HEK293 (cell line): Measurements from ENCODE around the gene TMEM255B.

Experiments
- OVOL3 ChIP-seq: fragments of 450-650 bp; formaldehyde crosslinking; IDR thresholded peaks from 2 replicates; pipeline ENCODE4 v1.5.1; 2016; ENCODE audit warnings: missing biosample characterization, missing genetic modification characterization
- PRDM6 ChIP-seq: fragments of 450-650 bp; formaldehyde crosslinking; IDR thresholded peaks from 2 replicates; pipeline ENCODE4 v1.5.1; 2017; ENCODE audit warnings: missing biosample characterization, missing genetic modification characterization
- SALL2 ChIP-seq: fragments of 450-650 bp; formaldehyde crosslinking; IDR thresholded peaks from 2 replicates; pipeline ENCODE4 v1.5.0; 2017; ENCODE audit warnings: missing biosample characterization, mild to moderate bottlenecking, missing genetic modification characterization, borderline replicate concordance
- SP2 ChIP-seq: fragments of 450-650 bp; formaldehyde crosslinking; IDR thresholded peaks from 2 replicates; pipeline ENCODE4 v1.5.1; 2016; ENCODE audit warnings: missing biosample characterization, missing genetic modification characterization
- SP3 ChIP-seq: fragments of 450-650 bp; formaldehyde crosslinking; IDR thresholded peaks from 2 replicates; pipeline ENCODE4 v1.5.1; 2016; ENCODE audit warnings: missing biosample characterization, missing genetic modification characterization
- SP7 ChIP-seq: fragments of 450-650 bp; formaldehyde crosslinking; IDR thresholded peaks from 2 replicates; pipeline ENCODE4 v1.5.1; 2016; ENCODE audit warnings: missing biosample characterization, missing genetic modification characterization
- ZBTB48 ChIP-seq: fragments of 450-650 bp; formaldehyde crosslinking; IDR thresholded peaks from 2 replicates; pipeline ENCODE4 v1.5.1; 2016; ENCODE audit warnings: missing biosample characterization, missing genetic modification characterization
- ZBTB6 ChIP-seq: fragments of 450-650 bp; formaldehyde crosslinking; IDR thresholded peaks from 2 replicates; pipeline ENCODE4 v1.5.1; 2017; ENCODE audit warnings: missing biosample characterization, missing genetic modification characterization
- ZIC2 ChIP-seq: fragments of 450-650 bp; formaldehyde crosslinking; IDR thresholded peaks from 2 replicates; pipeline ENCODE4 v1.5.1; 2016; ENCODE audit warnings: missing biosample characterization, missing genetic modification characterization
- ZNF155 ChIP-seq: fragments of 450-650 bp; formaldehyde crosslinking; IDR thresholded peaks from 2 replicates; pipeline ENCODE4 v1.5.1; 2016; ENCODE audit warnings: missing biosample characterization, missing genetic modification characterization
- ZNF157 ChIP-seq: fragments of 450-650 bp; formaldehyde crosslinking; IDR thresholded peaks from 2 replicates; pipeline ENCODE4 v1.5.1; 2016; ENCODE audit warnings: missing biosample characterization, missing genetic modification characterization
- ZNF175 ChIP-seq: fragments of 450-650 bp; formaldehyde crosslinking; IDR thresholded peaks from 2 replicates; pipeline ENCODE4 v1.5.1; 2016; ENCODE audit warnings: missing biosample characterization, missing genetic modification characterization
- ZNF26 ChIP-seq: fragments of 450-650 bp; formaldehyde crosslinking; IDR thresholded peaks from 2 replicates; pipeline ENCODE4 v1.5.1; 2016; ENCODE audit warnings: missing biosample characterization, missing genetic modification characterization
- ZNF292 ChIP-seq: fragments of 450-650 bp; formaldehyde crosslinking; IDR thresholded peaks from 2 replicates; pipeline ENCODE4 v1.5.1; 2016; ENCODE audit warnings: low read depth, missing biosample characterization, missing genetic modification characterization, borderline replicate concordance
- ZNF341 ChIP-seq: fragments of 450-650 bp; formaldehyde crosslinking; IDR thresholded peaks from 2 replicates; pipeline ENCODE4; 2016; ENCODE audit warnings: low read depth, missing biosample characterization, missing genetic modification characterization
- ZNF423 ChIP-seq: fragments of 450-650 bp; formaldehyde crosslinking; IDR thresholded peaks from 2 replicates; pipeline ENCODE4 v1.5.1; 2016; ENCODE audit warnings: missing biosample characterization, missing genetic modification characterization
- ZNF530 ChIP-seq: fragments of 450-650 bp; formaldehyde crosslinking; IDR thresholded peaks from 2 replicates; pipeline ENCODE4 v1.5.1; 2016; ENCODE audit warnings: low read depth, missing biosample characterization, missing genetic modification characterization
- ZNF560 ChIP-seq: fragments of 450-650 bp; formaldehyde crosslinking; IDR thresholded peaks from 2 replicates; pipeline ENCODE4 v1.5.1; 2017; ENCODE audit warnings: missing biosample characterization, missing genetic modification characterization, borderline replicate concordance
- ZNF600 ChIP-seq: fragments of 450-650 bp; formaldehyde crosslinking; IDR thresholded peaks from 2 replicates; pipeline ENCODE4 v1.5.1; 2016; ENCODE audit warnings: missing biosample characterization, missing genetic modification characterization
- ZNF626 ChIP-seq: fragments of 450-650 bp; sonication (Bioruptor Pico); formaldehyde crosslinking; IDR thresholded peaks from 2 replicates; pipeline ENCODE4 v1.5.1; 2018; ENCODE audit warnings: missing biosample characterization, missing genetic modification characterization, inconsistent platforms
- ZNF654 ChIP-seq: fragments of 450-650 bp; formaldehyde crosslinking; IDR thresholded peaks from 2 replicates; pipeline ENCODE4 v1.5.1; 2016; ENCODE audit warnings: low read depth, missing biosample characterization, missing genetic modification characterization
- ZNF791 ChIP-seq: fragments of 450-650 bp; formaldehyde crosslinking; IDR thresholded peaks from 2 replicates; pipeline ENCODE4 v1.5.1; 2016; ENCODE audit warnings: missing biosample characterization, missing genetic modification characterization
- ZSCAN30 ChIP-seq: fragments of 450-650 bp; IDR thresholded peaks from 2 replicates; pipeline ENCODE4 v1.5.1; 2018; ENCODE audit warnings: missing biosample characterization, mild to moderate bottlenecking, missing genetic modification characterization, moderate library complexity
- ZXDB ChIP-seq: fragments of 450-650 bp; formaldehyde crosslinking; IDR thresholded peaks from 2 replicates; pipeline ENCODE4 v1.5.1; 2016; ENCODE audit warnings: missing biosample characterization, missing genetic modification characterization
- TF ChIP-seq, protein P1 (sequence below): fragments of 450-650 bp; formaldehyde crosslinking; IDR thresholded peaks from 2 replicates; pipeline ENCODE4 v1.5.1; 2016; ENCODE audit warnings: missing biosample characterization, missing genetic modification characterization
- TF ChIP-seq, protein P2 (sequence below): fragments of 450-650 bp; formaldehyde crosslinking; IDR thresholded peaks from 2 replicates; pipeline ENCODE4 v1.5.1; 2016; ENCODE audit warnings: missing biosample characterization, missing genetic modification characterization
- TF ChIP-seq, protein P3 (sequence below): fragments of 450-650 bp; formaldehyde crosslinking; IDR thresholded peaks from 2 replicates; pipeline ENCODE4 v1.5.1; 2017; ENCODE audit warnings: missing biosample characterization, missing genetic modification characterization

The TMEM255B gene

DNA sequence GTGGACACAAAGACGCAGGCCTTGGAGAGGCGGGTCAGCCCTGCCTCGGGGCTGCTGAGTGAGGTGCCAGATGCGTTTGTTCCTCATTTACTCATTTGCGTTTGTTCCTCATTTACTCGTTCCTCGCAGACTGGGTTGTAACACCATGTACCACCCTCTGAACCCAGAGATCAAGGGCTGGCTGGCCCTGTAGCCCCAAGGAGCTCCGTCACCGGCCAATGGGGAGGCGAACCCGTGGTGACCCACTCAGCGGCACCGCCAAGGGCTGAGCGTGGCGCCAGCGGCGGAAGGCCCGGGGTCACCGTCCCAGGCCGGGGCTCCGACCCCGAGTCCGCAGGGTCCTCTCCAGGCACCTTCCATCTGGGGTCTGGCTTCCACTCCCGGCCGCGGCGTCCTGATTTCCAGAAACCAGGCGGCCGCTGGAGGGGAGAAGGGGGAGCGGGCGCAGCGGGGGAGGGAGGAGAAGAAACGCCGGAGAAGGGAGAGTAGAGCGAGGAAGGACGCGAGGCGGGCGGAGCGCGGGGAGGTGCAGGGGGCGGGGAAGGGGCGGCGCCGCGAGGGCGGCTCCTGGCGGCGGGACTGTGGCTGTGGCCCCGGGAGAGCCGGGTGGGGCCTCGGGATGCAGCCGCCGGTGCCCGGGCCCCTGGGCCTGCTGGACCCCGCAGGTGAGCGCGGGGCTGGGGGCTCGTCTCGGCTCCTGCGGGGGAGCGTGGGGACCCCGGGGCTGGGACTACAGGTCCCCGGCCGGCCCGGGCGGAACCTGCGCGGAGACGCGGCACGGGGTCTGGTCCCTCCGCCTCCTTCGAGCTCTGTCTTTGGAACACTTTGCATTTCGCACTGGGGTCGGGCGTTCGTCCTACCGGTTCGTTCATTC is at the start of gene TMEM255B (continued):
- TF ChIP-seq, protein P1, sequence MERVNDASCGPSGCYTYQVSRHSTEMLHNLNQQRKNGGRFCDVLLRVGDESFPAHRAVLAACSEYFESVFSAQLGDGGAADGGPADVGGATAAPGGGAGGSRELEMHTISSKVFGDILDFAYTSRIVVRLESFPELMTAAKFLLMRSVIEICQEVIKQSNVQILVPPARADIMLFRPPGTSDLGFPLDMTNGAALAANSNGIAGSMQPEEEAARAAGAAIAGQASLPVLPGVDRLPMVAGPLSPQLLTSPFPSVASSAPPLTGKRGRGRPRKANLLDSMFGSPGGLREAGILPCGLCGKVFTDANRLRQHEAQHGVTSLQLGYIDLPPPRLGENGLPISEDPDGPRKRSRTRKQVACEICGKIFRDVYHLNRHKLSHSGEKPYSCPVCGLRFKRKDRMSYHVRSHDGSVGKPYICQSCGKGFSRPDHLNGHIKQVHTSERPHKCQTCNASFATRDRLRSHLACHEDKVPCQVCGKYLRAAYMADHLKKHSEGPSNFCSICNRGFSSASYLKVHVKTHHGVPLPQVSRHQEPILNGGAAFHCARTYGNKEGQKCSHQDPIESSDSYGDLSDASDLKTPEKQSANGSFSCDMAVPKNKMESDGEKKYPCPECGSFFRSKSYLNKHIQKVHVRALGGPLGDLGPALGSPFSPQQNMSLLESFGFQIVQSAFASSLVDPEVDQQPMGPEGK, result peak; percentile 47; the same call in 1 of the 2 replicates
- TF ChIP-seq ZBTB6 (no peak), SALL2 (no peak), PRDM6 (no peak), OVOL3 (tag by site-specific recombination) (no peak), SP2 (tag by site-specific recombination) (peak; percentile 67), ZSCAN30 (tag by site-specific recombination) (peak; percentile 83), ZNF530 (tag by site-specific recombination) (no peak), SP3 (tag by site-specific recombination) (peak; percentile 76), ZNF26 (tag by site-specific recombination) (no peak), ZBTB48 (tag by site-specific recombination) (no peak), ZNF626 (no peak), ZNF292 (tag by site-specific recombination) (no peak), ZNF157 (no peak), ZXDB (tag by site-specific recombination) (no peak), ZNF155 (tag by site-specific recombination) (no peak), ZNF654 (tag by site-specific recombination) (no peak), ZIC2 (tag by site-specific recombination) (peak; percentile 44; the same call in 1 of the 2 replicates), SP7 (tag by site-specific recombination) (peak; percentile 14; the same call in 1 of the 2 replicates), ZNF175 (tag by site-specific recombination) (no peak), ZNF791 (tag by site-specific recombination) (no peak), ZNF600 (tag by site-specific recombination) (0 out of 2 replicates have a peak, but pooled peaks have one; percentile 12), ZNF560 (no peak), ZNF423 (tag by site-specific recombination) (0 out of 2 replicates have a peak, but pooled peaks have one; percentile 25), ZNF341 (tag by site-specific recombination) (peak; percentile 87)
- TF ChIP-seq, protein P2, sequence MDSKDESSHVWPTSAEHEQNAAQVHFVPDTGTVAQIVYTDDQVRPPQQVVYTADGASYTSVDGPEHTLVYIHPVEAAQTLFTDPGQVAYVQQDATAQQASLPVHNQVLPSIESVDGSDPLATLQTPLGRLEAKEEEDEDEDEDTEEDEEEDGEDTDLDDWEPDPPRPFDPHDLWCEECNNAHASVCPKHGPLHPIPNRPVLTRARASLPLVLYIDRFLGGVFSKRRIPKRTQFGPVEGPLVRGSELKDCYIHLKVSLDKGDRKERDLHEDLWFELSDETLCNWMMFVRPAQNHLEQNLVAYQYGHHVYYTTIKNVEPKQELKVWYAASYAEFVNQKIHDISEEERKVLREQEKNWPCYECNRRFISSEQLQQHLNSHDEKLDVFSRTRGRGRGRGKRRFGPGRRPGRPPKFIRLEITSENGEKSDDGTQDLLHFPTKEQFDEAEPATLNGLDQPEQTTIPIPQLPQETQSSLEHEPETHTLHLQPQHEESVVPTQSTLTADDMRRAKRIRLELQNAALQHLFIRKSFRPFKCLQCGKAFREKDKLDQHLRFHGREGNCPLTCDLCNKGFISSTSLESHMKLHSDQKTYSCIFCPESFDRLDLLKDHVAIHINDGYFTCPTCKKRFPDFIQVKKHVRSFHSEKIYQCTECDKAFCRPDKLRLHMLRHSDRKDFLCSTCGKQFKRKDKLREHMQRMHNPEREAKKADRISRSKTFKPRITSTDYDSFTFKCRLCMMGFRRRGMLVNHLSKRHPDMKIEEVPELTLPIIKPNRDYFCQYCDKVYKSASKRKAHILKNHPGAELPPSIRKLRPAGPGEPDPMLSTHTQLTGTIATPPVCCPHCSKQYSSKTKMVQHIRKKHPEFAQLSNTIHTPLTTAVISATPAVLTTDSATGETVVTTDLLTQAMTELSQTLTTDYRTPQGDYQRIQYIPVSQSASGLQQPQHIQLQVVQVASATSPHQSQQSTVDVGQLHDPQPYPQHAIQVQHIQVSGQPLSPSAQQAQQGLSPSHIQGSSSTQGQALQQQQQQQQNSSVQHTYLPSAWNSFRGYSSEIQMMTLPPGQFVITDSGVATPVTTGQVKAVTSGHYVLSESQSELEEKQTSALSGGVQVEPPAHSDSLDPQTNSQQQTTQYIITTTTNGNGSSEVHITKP, result no peak
- TF ChIP-seq, protein P3, sequence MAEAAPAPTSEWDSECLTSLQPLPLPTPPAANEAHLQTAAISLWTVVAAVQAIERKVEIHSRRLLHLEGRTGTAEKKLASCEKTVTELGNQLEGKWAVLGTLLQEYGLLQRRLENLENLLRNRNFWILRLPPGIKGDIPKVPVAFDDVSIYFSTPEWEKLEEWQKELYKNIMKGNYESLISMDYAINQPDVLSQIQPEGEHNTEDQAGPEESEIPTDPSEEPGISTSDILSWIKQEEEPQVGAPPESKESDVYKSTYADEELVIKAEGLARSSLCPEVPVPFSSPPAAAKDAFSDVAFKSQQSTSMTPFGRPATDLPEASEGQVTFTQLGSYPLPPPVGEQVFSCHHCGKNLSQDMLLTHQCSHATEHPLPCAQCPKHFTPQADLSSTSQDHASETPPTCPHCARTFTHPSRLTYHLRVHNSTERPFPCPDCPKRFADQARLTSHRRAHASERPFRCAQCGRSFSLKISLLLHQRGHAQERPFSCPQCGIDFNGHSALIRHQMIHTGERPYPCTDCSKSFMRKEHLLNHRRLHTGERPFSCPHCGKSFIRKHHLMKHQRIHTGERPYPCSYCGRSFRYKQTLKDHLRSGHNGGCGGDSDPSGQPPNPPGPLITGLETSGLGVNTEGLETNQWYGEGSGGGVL (tag by site-specific recombination), result peak; percentile 86
